Measurements from ENCODE around the gene C8A. TPM values are rescaled to one million over a fixed set of nuclear protein-coding genes. Genes with fewer than 3 reads are reported as not detected.

The C8A gene
- total RNA-seq, 1 experiment from 2014 or later: not detected

DNA sequence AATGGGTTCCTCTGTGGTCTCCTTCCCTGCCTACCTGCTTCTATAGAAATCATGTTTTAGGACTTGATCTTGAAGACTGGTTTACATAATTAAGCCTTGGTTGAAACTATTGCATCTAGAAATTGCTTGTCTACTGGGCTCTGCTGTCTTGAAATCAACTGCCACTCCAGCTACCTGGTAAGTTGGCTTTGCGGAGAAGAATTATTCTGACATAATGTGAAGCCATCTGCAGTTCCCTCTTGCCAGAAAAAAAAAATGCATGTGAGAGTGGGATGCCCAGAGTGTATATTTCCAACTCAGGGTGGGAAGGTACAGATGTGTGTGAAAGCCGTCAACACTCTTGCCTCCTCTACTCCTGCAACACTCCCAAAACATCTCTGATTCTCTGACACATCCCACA lies 84.0 kb downstream of the C8A start:
- Mint-ChIP-seq H3K4me1 (peaks cover 23 to 25% of the 10 kb centered on the region in 2 experiments), H3K4me3 (no peak overlapping the region), H3K36me3 (ENCODE audit: insufficient read depth in 1 of 3, low read depth in 3 of 3) (no peaks in the 10 kb centered on the region), H3K27me3 (ENCODE audit: low read depth) (peaks cover 51% of the 10 kb centered on the region), H3K9me3 (no peaks in the 10 kb centered on the region; a peak in 1 of 5 replicates), H3K27ac (no peak overlapping the region)
- H3K79me2 ChIP-seq (ENCODE audit: insufficient read depth, low read length): no peaks in the 10 kb centered on the region
- H4K91ac ChIP-seq (ENCODE audit: insufficient read length, low read depth, low read length): no peak overlapping the region
- no peak overlapping the region for H2BK12ac ChIP-seq (ENCODE audit: insufficient read length, low read depth, low read length)
- H3K27me3 ChIP-seq (ENCODE audit: insufficient read depth, low read length): no peaks in the 10 kb centered on the region
- no peak overlapping the region for H3K4ac ChIP-seq (ENCODE audit: low read depth, low read length)
- H3K56ac ChIP-seq (ENCODE audit: insufficient read length, low read depth, low read length): no peak overlapping the region
- no peak overlapping the region for H3K18ac ChIP-seq (ENCODE audit: insufficient read length, low read depth, low read length)
- no peak overlapping the region for H3K9ac ChIP-seq (ENCODE audit: extremely low read depth, insufficient read length, low read length)
- H2AFZ ChIP-seq (ENCODE audit: low read length): no peak overlapping the region
- H3K4me2 ChIP-seq (ENCODE audit: insufficient read depth, insufficient read length, low read length): no peak overlapping the region
- H3K14ac ChIP-seq (ENCODE audit: insufficient read depth, low read length): no peak overlapping the region
- no peaks in the 10 kb centered on the region for H3K23me2 ChIP-seq (ENCODE audit: insufficient read length, low read depth, low read length, poor library complexity, severe bottlenecking)
- no peaks in the 10 kb centered on the region for H4K20me1 ChIP-seq (ENCODE audit: control insufficient read depth, insufficient read depth, insufficient read length)
- DNase-seq: no peak
- H3T11ph ChIP-seq (ENCODE audit: low read length): no peak overlapping the region
- no peak overlapping the region for H2BK120ac ChIP-seq (ENCODE audit: low read depth, low read length, poor library complexity, severe bottlenecking)
- no peak overlapping the region for H2BK15ac ChIP-seq (ENCODE audit: low read depth, low read length)
- H4K5ac ChIP-seq (ENCODE audit: insufficient read length, low read depth, low read length): no peak overlapping the region
- no peak overlapping the region for H4K8ac ChIP-seq (replicated peaks; ENCODE audit: insufficient read length, low read depth, low read length)
- H2AK5ac ChIP-seq (ENCODE audit: insufficient read length, low read length): no peak overlapping the region
- H3K27ac ChIP-seq (ENCODE audit: insufficient read length, low read depth, low read length): no peak overlapping the region
- no peaks in the 10 kb centered on the region for H3K9me3 ChIP-seq (ENCODE audit: control insufficient read depth, low read depth, low read length)
- no peak overlapping the region for H2BK5ac ChIP-seq (ENCODE audit: insufficient read length, low read length)
- TF ChIP-seq, protein P1, sequence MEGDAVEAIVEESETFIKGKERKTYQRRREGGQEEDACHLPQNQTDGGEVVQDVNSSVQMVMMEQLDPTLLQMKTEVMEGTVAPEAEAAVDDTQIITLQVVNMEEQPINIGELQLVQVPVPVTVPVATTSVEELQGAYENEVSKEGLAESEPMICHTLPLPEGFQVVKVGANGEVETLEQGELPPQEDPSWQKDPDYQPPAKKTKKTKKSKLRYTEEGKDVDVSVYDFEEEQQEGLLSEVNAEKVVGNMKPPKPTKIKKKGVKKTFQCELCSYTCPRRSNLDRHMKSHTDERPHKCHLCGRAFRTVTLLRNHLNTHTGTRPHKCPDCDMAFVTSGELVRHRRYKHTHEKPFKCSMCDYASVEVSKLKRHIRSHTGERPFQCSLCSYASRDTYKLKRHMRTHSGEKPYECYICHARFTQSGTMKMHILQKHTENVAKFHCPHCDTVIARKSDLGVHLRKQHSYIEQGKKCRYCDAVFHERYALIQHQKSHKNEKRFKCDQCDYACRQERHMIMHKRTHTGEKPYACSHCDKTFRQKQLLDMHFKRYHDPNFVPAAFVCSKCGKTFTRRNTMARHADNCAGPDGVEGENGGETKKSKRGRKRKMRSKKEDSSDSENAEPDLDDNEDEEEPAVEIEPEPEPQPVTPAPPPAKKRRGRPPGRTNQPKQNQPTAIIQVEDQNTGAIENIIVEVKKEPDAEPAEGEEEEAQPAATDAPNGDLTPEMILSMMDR (conservative IDR thresholded peaks at IDR 0.05): no peak
- H3K23ac ChIP-seq (ENCODE audit: insufficient read length, low read depth, low read length): no peak overlapping the region
- no CpG with 5 or more reads among the region's 2 CpGs for WGBS (ENCODE audit: extremely low coverage, insufficient read length, low lambda C conversion rate)
- peaks cover 7% of the 10 kb centered on the region for H3K4me1 ChIP-seq (ENCODE audit: insufficient read depth, low read length)
- H2BK20ac ChIP-seq (ENCODE audit: low read depth, low read length, poor library complexity, severe bottlenecking): no peak overlapping the region
- H3K79me1 ChIP-seq (ENCODE audit: insufficient read depth, low read depth, low read length, poor library complexity, severe bottlenecking): no peaks in the 10 kb centered on the region

Data from H9 (cell line).